GM12865 (cell line): Measurements from ENCODE around the gene NKPD1.

Experiments used
- DNase-seq: peaks from one replicate; pipeline ENCODE4 v3.0.0; 2010; ENCODE audit warnings: low read depth
- H3K4me3 ChIP-seq: 2 replicates; pipeline ENCODE4 v1.5.1; 2011; ENCODE audit warnings: mild to moderate bottlenecking, low read depth, low read length, control low read depth
- TF ChIP-seq, protein P1 (sequence below): IDR thresholded peaks from 2 replicates; pipeline ENCODE4 v1.5.1; 2011; ENCODE audit warnings: low read length, control low read depth, low read depth, inconsistent platforms; ENCODE audit not compliant: insufficient read depth; ENCODE audit errors: missing control alignments

Gene NKPD1

DNA sequence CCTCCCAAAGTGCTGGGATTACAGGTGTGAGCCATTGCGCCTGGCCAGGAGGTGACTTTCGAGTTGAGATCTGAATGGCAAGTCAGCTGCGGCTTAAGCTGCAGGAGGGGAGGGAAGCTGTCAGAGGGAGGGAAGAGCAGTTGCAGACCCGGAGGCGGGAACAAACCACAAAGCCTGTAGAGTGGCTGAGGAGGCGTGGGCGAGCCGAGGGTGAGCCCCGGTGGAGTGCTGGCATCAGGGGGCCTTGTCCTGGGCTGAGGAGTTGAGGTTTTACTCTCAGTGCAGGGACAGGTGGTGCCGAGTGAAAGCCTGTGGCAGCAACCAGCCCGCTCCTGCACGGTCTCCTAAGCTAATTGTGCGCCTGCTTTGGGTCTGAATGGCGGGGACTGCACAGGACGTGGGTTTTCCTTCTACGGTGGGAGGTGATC lies 43.6 kb downstream of the NKPD1 start:
- no peak overlapping the region for H3K4me3 ChIP-seq
- peak; percentile 80 for DNase-seq
- TF ChIP-seq, protein P1, sequence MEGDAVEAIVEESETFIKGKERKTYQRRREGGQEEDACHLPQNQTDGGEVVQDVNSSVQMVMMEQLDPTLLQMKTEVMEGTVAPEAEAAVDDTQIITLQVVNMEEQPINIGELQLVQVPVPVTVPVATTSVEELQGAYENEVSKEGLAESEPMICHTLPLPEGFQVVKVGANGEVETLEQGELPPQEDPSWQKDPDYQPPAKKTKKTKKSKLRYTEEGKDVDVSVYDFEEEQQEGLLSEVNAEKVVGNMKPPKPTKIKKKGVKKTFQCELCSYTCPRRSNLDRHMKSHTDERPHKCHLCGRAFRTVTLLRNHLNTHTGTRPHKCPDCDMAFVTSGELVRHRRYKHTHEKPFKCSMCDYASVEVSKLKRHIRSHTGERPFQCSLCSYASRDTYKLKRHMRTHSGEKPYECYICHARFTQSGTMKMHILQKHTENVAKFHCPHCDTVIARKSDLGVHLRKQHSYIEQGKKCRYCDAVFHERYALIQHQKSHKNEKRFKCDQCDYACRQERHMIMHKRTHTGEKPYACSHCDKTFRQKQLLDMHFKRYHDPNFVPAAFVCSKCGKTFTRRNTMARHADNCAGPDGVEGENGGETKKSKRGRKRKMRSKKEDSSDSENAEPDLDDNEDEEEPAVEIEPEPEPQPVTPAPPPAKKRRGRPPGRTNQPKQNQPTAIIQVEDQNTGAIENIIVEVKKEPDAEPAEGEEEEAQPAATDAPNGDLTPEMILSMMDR: no peak

DNA sequence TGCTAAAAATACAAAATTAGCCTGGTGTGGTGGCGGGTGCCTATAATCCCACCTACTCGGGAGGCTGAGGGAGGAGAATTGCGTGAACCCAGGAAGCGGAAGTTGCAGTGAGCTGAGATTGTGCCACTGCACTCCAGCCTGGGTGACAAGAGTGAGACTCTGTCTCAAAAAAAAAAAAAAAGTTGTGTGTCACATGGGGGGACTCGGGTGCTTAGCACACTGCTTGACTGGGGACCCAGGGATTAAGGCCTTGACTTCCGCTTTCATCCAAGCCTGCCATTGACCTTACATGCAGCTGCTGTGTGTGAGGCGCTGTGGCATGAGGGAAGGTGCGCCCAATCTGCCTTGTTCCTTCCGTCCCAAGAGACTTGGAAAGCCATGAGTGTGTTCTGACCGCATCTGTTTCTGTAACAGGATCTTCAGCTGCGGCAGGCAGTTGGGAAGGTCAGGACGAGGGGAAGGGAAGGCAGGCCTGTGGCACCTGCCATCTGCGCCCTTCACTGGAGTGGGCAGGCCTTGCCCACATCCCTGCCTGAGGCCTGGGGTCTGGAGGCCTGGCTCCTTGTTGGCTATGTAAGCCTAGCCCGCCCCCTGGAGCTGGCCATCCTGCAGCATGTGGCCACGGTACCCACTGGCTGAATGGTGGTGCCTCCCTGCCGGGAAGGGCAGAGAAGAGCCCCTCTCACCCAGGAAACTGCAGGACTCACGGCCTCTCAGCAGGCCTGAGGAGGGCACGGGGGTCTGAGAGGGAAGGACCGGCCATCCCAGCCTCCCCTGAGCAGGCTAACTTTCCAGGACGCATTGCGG lies 44.8 kb downstream of the NKPD1 start:
- no peak overlapping the region for H3K4me3 ChIP-seq
- TF ChIP-seq, protein P1: no peak
- DNase-seq: no peak

DNA sequence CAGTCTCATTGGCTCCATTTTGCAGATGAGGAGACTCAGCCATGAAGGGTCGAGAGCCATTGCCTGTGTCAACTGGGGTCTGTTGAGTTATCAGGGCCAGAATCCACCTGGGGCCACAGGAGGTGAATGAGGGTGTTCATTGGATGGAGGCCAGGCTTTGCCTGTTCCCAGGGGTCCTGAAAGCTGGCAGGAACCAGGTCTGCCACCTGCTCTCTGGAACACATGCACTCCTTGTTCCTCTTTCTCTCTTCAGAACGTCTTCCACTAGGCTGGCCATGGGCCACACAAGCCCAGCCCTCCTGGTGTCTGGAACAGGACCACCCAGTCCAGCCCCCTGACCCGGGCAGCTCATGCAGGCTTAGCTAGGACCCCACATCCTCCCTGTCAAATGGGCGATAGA lies 46.7 kb downstream of the NKPD1 start:
- DNase-seq: no peak
- TF ChIP-seq, protein P1: no peak
- no peak overlapping the region for H3K4me3 ChIP-seq

DNA sequence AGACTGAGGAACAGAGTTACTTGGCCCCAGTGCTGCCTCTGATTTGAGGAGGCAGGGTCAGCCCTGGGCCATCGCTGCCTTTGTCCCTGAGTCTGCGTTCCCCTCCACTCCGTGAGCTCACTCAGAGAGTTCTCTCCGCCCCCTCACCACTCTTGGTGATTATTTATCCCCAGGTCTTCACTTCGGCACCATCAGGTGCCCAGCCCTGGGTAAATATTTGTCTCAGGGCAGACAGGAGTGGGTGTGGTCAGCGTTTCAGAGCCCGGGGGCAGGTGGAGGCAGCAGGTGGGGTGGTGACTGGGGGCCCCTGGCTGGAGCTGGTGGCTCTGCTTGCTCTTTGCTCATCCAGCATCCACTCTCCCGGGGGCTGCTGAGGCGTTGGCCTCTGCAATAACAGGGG lies 47.2 kb downstream of the NKPD1 start:
- no peak overlapping the region for H3K4me3 ChIP-seq
- TF ChIP-seq, protein P1: no peak
- DNase-seq: no peak

DNA sequence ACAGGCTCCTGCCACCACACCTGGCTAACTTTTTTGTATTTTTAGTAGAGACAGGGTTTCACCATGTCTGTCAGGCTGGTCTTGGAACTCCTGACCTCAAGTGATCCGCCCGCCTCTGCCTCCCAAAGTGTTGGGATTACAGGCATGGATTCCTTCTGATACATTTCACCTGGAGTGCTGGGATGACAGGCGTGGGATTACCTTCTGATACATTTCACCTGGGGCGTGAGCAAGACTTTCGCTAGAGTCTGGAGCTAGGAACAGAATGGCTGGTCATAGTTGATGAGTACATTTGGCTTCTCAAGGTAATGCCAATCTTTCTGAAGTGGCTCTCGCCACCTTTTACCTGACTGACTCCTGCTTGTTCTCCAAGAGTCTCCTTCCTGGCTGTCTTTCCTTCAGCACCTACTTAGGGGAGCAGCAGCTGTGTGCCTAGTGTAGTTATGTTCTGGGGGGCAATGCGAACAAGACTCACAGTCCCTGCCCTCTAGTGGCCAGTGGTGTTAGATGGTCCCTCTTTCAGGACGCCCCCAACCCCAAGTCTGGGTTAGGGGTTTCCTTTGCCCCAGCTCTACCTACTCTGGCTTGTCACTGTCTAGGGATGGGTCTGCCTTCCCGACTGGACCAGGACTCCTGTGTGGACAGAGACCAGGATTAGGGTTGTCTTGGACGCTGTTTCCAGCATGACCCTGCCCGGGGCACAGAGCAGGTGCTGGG lies 48.5 kb downstream of the NKPD1 start:
- TF ChIP-seq, protein P1: no peak
- no peak for DNase-seq
- no peak overlapping the region for H3K4me3 ChIP-seq
